MM.1S (cell line): ENCODE data around the gene HDAC9.

Source experiments
- CTCF ChIP-seq: fragments of 300-600 bp; sonication (generic); IDR thresholded peaks from 2 replicates; pipeline ENCODE4 v1.5.1; 2016; ENCODE audit warnings: antibody characterized with exemption, low read length, mixed read lengths
- EZH2 ChIP-seq: fragments of 300-600 bp; sonication (generic); optimal IDR thresholded peaks from 2 replicates; pipeline ENCODE3; 2017; ENCODE audit warnings: low read depth, mild to moderate bottlenecking, antibody characterized with exemption, low read length, mixed read lengths

- no peak for TF ChIP-seq CTCF
- no peak for TF ChIP-seq EZH2
These were observed 143.3 kb downstream of the HDAC9 start for GRCh38 chr7:18638594-18639452.
